Liver (tissue), 9 donors: Measurements from ENCODE around the gene CHRM4. TPM values are rescaled to one million over a fixed set of nuclear protein-coding genes. Genes with fewer than 3 reads are reported as not detected.

Experiments
- DNase-seq: peaks from one replicate; pipeline ENCODE4 v3.0.0-alpha.2; 2017; ENCODE audit warnings: low spot score
- H3K27ac ChIP-seq, 2 donors: one replicate each; pipeline ENCODE4 v1.7.0; 2013; ENCODE audit warnings: inconsistent platforms in 2 of 2, low read length in 2 of 2, control low read depth in 1 of 2, low read depth in 1 of 2, mild to moderate bottlenecking in 1 of 2
- H3K27me3 ChIP-seq, 4 donors: one replicate each; pipeline versions ENCODE4 v1.6.1 to v1.7.0; 2013; ENCODE audit warnings: low read length in 3 of 4, inconsistent platforms in 1 of 4, mild to moderate bottlenecking in 1 of 4, moderate library complexity in 1 of 4; ENCODE audit not compliant: control insufficient read depth in 4 of 4, insufficient read depth in 4 of 4
- H3K36me3 ChIP-seq, 4 donors: one replicate each; pipeline versions ENCODE4 v1.6.1 to v1.7.0; 2013; ENCODE audit warnings: low read length in 3 of 4, mild to moderate bottlenecking in 3 of 4, low read depth in 1 of 4, moderate library complexity in 1 of 4; ENCODE audit not compliant: control insufficient read depth in 4 of 4, insufficient read depth in 3 of 4
- H3K4me1 ChIP-seq, 4 donors: one replicate each; pipeline versions ENCODE4 v1.6.1 to v1.7.0; 2013; ENCODE audit warnings: low read length in 3 of 4, mild to moderate bottlenecking in 3 of 4, moderate library complexity in 1 of 4; ENCODE audit not compliant: control insufficient read depth in 4 of 4, insufficient read depth in 4 of 4
- H3K4me3 ChIP-seq, 3 donors: one replicate each; pipeline versions ENCODE4 v1.6.1 to v1.7.0; 2013; ENCODE audit warnings: low read length in 3 of 3, control low read depth in 1 of 3, low read depth in 1 of 3, mild to moderate bottlenecking in 1 of 3
- H3K9ac ChIP-seq, 2 donors: one replicate each; pipeline ENCODE4 v1.7.0; 2013; ENCODE audit warnings: low read length in 2 of 2, mild to moderate bottlenecking in 2 of 2, moderate library complexity in 2 of 2, control low read depth in 1 of 2, low read depth in 1 of 2
- H3K9me3 ChIP-seq, 4 donors: one replicate each; pipeline versions ENCODE4 v1.6.1 to v1.7.0; 2013; ENCODE audit warnings: low read length in 3 of 4; ENCODE audit not compliant: control insufficient read depth in 4 of 4
- ATF3 ChIP-seq: IDR thresholded peaks from 2 replicates; pipeline ENCODE4 v1.6.1; 2016; ENCODE audit warnings: antibody characterized with exemption
- CTCF ChIP-seq: fragments of 150-350 bp; IDR thresholded peaks from 2 replicates; pipeline ENCODE4 v1.5.1; 2017; ENCODE audit warnings: improper control_type of control experiment, low read depth, low read length; ENCODE audit not compliant: missing input control
- EGR1 ChIP-seq, 2 donors: IDR thresholded peaks; 2 replicates each; pipeline ENCODE4 v1.6.1; 2016 to 2018; ENCODE audit warnings: antibody characterized with exemption in 2 of 2, low read depth in 2 of 2
- FOXA1 ChIP-seq: IDR thresholded peaks from 2 replicates; pipeline ENCODE4 v1.6.1; 2016; ENCODE audit warnings: antibody characterized with exemption
- FOXA2 ChIP-seq: IDR thresholded peaks from 2 replicates; pipeline ENCODE4 v1.6.1; 2016; ENCODE audit warnings: antibody characterized with exemption
- GABPA ChIP-seq, 2 donors: IDR thresholded peaks in 1 of 2; conservative IDR thresholded peaks in 1 of 2; 2 replicates each; pipeline ENCODE4 v1.6.1; 2016; ENCODE audit warnings: antibody characterized with exemption in 2 of 2, mild to moderate bottlenecking in 1 of 2, moderate library complexity in 1 of 2
- HNF4G ChIP-seq: IDR thresholded peaks from 2 replicates; pipeline ENCODE4 v1.6.1; 2016; ENCODE audit warnings: antibody characterized with exemption
- JUND ChIP-seq, 2 donors: IDR thresholded peaks; 2 replicates each; pipeline ENCODE4 v1.6.1; 2016; ENCODE audit warnings: antibody characterized with exemption in 2 of 2
- NR2F2 ChIP-seq: IDR thresholded peaks from 2 replicates; pipeline ENCODE4 v1.6.1; 2016; ENCODE audit warnings: antibody characterized with exemption
- RAD21 ChIP-seq, 2 donors: IDR thresholded peaks; 2 replicates each; pipeline ENCODE4 v1.6.1; 2016; ENCODE audit warnings: antibody characterized with exemption in 2 of 2, mild to moderate bottlenecking in 2 of 2
- YY1 ChIP-seq: IDR thresholded peaks from 2 replicates; pipeline ENCODE4 v1.6.1; 2016; ENCODE audit warnings: antibody characterized with exemption, mild to moderate bottlenecking
- WGBS: extraction: QIAGEN DNeasy Blood & Tissue Kit; methylation state at CpG from one replicate; pipeline ENCODE4 v1.1.7; 2013; 5-methylcytosine and 5-hydroxymethylcytosine counted together
- polyA plus RNA-seq, 2 donors: library from polyadenylated mRNA; stranded (reverse) in 1 of 2; unstranded in 1 of 2; fragments of 200-250 nt in 1 of 2; fragments of >200 nt in 1 of 2; fragmentation: Nextera tagmentation in 1 of 2; extraction: Ambion mirVana in 1 of 2; gene quantifications; one replicate each; pipeline versions ENCODE4 v1.2.1 to v1.2.3, GENCODE V29; 2013 to 2015
- total RNA-seq, 2 donors: library from RNA; depleted of rRNA; stranded (reverse); fragments of >200 nt; gene quantifications; one replicate each; pipeline ENCODE4 v1.2.3, GENCODE V29; 2014
- TF ChIP-seq, protein P1 (sequence below): IDR thresholded peaks from 2 replicates; pipeline ENCODE4 v1.6.1; 2016; ENCODE audit warnings: antibody characterized with exemption
- TF ChIP-seq, protein P2 (sequence below): IDR thresholded peaks from 2 replicates; pipeline ENCODE4 v1.6.1; 2016; ENCODE audit warnings: antibody characterized with exemption, mild to moderate bottlenecking
- donor health status: healthy.
- donor health status: healthy.
- donor health status: healthy.
- donor health status: healthy.
- donor health status: healthy.

Gene CHRM4
- total and polyA plus RNA-seq, 4 donors = 0.08 to 0.09 TPM; not detected in 2

GRCh38 chr11:46421257-46421880 lies 29.8 kb upstream of the CHRM4 start:
- Histone ChIP-seq H3K36me3 (peaks cover 3 to 17% (median 10%) of the 10 kb centered on the region in 4 donors), H3K27me3 (no peaks in the 10 kb centered on the region), H3K4me3 (no peak overlapping the region), H3K4me1 (no peaks in the 10 kb centered on the region), H3K9me3 (no peaks in the 10 kb centered on the region), H3K9ac (no peak overlapping the region), H3K27ac (no peak overlapping the region)
- no peak for DNase-seq
- WGBS = 86% methylated on average over 8 of the region's 8 CpGs
- no peak for TF ChIP-seq CTCF
- no peak for TF ChIP-seq FOXA1
- no peak for TF ChIP-seq YY1
- TF ChIP-seq ATF3 = no peak

- no peak for DNase-seq
- H3K9ac ChIP-seq = no peak overlapping the region
- H3K9me3 ChIP-seq = no peaks in the 10 kb centered on the region
- H3K4me1 ChIP-seq = no peaks in the 10 kb centered on the region
- TF ChIP-seq GABPA (IDR thresholded peaks at IDR 0.05 in 1 of 2, conservative IDR thresholded peaks at IDR 0.05 in 1 of 2) = no peak
- TF ChIP-seq HNF4G = no peak
- TF ChIP-seq RAD21 (IDR thresholded peaks at IDR 0.05) = no peak
- no peak for TF ChIP-seq YY1
- TF ChIP-seq FOXA1 = no peak
- TF ChIP-seq, protein P1, sequence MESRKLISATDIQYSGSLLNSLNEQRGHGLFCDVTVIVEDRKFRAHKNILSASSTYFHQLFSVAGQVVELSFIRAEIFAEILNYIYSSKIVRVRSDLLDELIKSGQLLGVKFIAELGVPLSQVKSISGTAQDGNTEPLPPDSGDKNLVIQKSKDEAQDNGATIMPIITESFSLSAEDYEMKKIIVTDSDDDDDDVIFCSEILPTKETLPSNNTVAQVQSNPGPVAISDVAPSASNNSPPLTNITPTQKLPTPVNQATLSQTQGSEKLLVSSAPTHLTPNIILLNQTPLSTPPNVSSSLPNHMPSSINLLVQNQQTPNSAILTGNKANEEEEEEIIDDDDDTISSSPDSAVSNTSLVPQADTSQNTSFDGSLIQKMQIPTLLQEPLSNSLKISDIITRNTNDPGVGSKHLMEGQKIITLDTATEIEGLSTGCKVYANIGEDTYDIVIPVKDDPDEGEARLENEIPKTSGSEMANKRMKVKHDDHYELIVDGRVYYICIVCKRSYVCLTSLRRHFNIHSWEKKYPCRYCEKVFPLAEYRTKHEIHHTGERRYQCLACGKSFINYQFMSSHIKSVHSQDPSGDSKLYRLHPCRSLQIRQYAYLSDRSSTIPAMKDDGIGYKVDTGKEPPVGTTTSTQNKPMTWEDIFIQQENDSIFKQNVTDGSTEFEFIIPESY = no peak
- TF ChIP-seq ATF3 = no peak
- no peak for TF ChIP-seq JUND (IDR thresholded peaks at IDR 0.05)
- TF ChIP-seq FOXA2 = no peak
- TF ChIP-seq EGR1 (IDR thresholded peaks at IDR 0.05; ENCODE audit: low read depth in 2 of 2) = no peak
- no peak overlapping the region for H3K4me3 ChIP-seq
- WGBS = 94% methylated on average over 1 of the region's 1 CpG
- no peaks in the 10 kb centered on the region for H3K27me3 ChIP-seq
- H3K27ac ChIP-seq = no peak overlapping the region
- H3K36me3 ChIP-seq = peaks cover 3 to 21% (median 16%) of the 10 kb centered on the region in 4 donors
Observed at GRCh38 chr11:46420513-46420912, 28.9 kb upstream of the CHRM4 start.

DNA sequence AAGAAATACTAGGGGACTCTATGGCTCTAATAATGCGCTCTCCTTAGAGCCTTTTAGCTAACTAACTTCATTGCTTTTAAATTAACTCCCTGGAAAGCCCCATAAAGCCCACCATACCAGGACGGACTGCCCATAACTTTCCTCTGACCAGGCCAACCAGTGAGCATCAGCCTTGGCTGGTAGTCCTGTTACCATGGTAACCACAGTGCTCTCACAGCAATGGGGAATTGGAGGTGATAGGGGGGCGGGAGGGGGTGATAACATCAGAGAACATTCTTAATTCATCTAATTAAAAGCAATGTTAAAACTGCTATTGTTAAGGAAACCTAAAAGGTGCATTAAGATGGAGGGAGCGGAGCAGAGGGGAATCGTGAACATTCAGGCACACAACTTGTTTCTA lies 27.2 kb upstream of the CHRM4 start:
- Histone ChIP-seq H3K4me3 (no peak overlapping the region), H3K9me3 (no peaks in the 10 kb centered on the region), H3K27me3 (no peaks in the 10 kb centered on the region), H3K9ac (no peak overlapping the region), H3K4me1 (no peaks in the 10 kb centered on the region), H3K36me3 (peaks cover 3 to 34% (median 17%) of the 10 kb centered on the region in 4 donors), H3K27ac (no peak overlapping the region)
- 94% methylated on average over 5 of the region's 5 CpGs for WGBS
- TF ChIP-seq FOXA1 = no peak
- TF ChIP-seq GABPA (IDR thresholded peaks at IDR 0.05 in 1 of 2, conservative IDR thresholded peaks at IDR 0.05 in 1 of 2) = no peak
- TF ChIP-seq ATF3 = no peak
- TF ChIP-seq EGR1 (IDR thresholded peaks at IDR 0.05; ENCODE audit: low read depth in 2 of 2) = no peak
- TF ChIP-seq, protein P2, sequence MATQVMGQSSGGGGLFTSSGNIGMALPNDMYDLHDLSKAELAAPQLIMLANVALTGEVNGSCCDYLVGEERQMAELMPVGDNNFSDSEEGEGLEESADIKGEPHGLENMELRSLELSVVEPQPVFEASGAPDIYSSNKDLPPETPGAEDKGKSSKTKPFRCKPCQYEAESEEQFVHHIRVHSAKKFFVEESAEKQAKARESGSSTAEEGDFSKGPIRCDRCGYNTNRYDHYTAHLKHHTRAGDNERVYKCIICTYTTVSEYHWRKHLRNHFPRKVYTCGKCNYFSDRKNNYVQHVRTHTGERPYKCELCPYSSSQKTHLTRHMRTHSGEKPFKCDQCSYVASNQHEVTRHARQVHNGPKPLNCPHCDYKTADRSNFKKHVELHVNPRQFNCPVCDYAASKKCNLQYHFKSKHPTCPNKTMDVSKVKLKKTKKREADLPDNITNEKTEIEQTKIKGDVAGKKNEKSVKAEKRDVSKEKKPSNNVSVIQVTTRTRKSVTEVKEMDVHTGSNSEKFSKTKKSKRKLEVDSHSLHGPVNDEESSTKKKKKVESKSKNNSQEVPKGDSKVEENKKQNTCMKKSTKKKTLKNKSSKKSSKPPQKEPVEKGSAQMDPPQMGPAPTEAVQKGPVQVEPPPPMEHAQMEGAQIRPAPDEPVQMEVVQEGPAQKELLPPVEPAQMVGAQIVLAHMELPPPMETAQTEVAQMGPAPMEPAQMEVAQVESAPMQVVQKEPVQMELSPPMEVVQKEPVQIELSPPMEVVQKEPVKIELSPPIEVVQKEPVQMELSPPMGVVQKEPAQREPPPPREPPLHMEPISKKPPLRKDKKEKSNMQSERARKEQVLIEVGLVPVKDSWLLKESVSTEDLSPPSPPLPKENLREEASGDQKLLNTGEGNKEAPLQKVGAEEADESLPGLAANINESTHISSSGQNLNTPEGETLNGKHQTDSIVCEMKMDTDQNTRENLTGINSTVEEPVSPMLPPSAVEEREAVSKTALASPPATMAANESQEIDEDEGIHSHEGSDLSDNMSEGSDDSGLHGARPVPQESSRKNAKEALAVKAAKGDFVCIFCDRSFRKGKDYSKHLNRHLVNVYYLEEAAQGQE = no peak
- no peak for TF ChIP-seq CTCF
- TF ChIP-seq NR2F2 = no peak
- no peak for DNase-seq
